HCT116 (cell line): ENCODE data around the gene KCNK16. TPM values are rescaled to one million over a fixed set of nuclear protein-coding genes. Genes with fewer than 3 reads are reported as not detected.

Experiments
- ATAC-seq: fragments of 200-7000 bp; cut with Tn5 transposase; 2 replicates; pipeline ENCODE4 v1.9.1; 2020; ENCODE audit warnings: mild to moderate bottlenecking, moderate library complexity
- Bru-seq: library from RNA; stranded (reverse); fragments of 400-500 nt; gene quantifications from one replicate; lab custom pipeline; 2021; lab: Mats Ljungman, UMichigan
- BruChase-seq, 2 experiments: library from RNA; stranded (reverse); fragments of 400-500 nt; gene quantifications; one replicate each; lab custom pipeline; 2021; lab: Mats Ljungman, UMichigan
- BruUV-seq: library from RNA; stranded (reverse); fragments of 400-500 nt; replicated peaks from 2 replicates; lab custom pipeline; 2021; lab: Mats Ljungman, UMichigan
- CTCF ChIA-PET: fragments of 300-600 bp; sonication (Branson Sonifier 250); formaldehyde crosslinking; loops from one replicate; lab custom pipeline; 2021; ENCODE audit warnings: antibody characterized with exemption; lab: Charles Lee
- POLR2A ChIA-PET: fragments of 300-600, 350-600 bp; sonication (Branson Sonifier 250); formaldehyde crosslinking; loops from one replicate; lab custom pipeline; 2021; ENCODE audit warnings: antibody characterized with exemption; lab: Charles Lee
- RAD21 ChIA-PET, 2 experiments: fragments of 300-600 bp; sonication (Branson Sonifier 250); formaldehyde crosslinking; loops; one replicate each; lab custom pipeline; 2023; ENCODE audit warnings: low total read pairs in 2 of 2; ENCODE audit not compliant: uncharacterized antibody in 2 of 2, unreplicated experiment in 2 of 2, low non-redundant PET in 1 of 2; lab: Charles Lee
- DNase-seq: peaks from one replicate; pipeline ENCODE4 v3.0.0-alpha.2; 2010; ENCODE audit warnings: low read depth, low spot score
- H2AFZ ChIP-seq: fragments of 200-600 bp; shearing (Covaris generic), sonication (generic); 2 replicates; pipeline ENCODE4 v1.6.1; 2017; ENCODE audit warnings: low read depth, mixed run types, mixed read lengths, antibody characterized with exemption, low read length; ENCODE audit not compliant: poor library complexity, severe bottlenecking
- H3K27ac ChIP-seq: 2 replicates; pipeline ENCODE4 v1.5.1; 2012; ENCODE audit warnings: low read depth, low read length
- H3K27me3 ChIP-seq: fragments of 200-600 bp; sonication (generic); 2 replicates; pipeline ENCODE4 v1.6.1; 2016; ENCODE audit warnings: mixed run types, low read length, mixed read lengths; ENCODE audit not compliant: insufficient read depth
- H3K36me3 ChIP-seq, 2 experiments: fragments of 200-500 bp in 1 of 2; fragments of 200-600 bp in 1 of 2; sonication (Bioruptor generic) in 1 of 2; sonication (generic) in 1 of 2; 2 replicates each; pipeline versions ENCODE4 v1.5.1 to v1.6.1; 2014 to 2016; ENCODE audit warnings: low read length in 2 of 2, inconsistent platforms in 1 of 2, mixed read lengths in 1 of 2, mixed run types in 1 of 2; ENCODE audit not compliant: insufficient read depth in 2 of 2, control insufficient read depth in 1 of 2
- H3K4me1 ChIP-seq, 2 experiments: fragments of 200-600 bp in 1 of 2; sonication (generic) in 1 of 2; 2 replicates each; pipeline versions ENCODE4 v1.5.1 to v1.6.1; 2012 to 2017; ENCODE audit warnings: low read length in 2 of 2, inconsistent platforms in 1 of 2, mild to moderate bottlenecking in 1 of 2, mixed read lengths in 1 of 2, mixed run types in 1 of 2, moderate library complexity in 1 of 2; ENCODE audit not compliant: insufficient read depth in 2 of 2, control insufficient read depth in 1 of 2
- H3K4me2 ChIP-seq: fragments of 200-600 bp; sonication (generic); 2 replicates; pipeline ENCODE4 v1.6.1; 2017; ENCODE audit warnings: mixed run types, low read length, mixed read lengths
- H3K4me3 ChIP-seq, 2 experiments: fragments of 200-600 bp in 1 of 2; sonication (generic) in 1 of 2; replicated peaks in 1 of 2; 2 replicates each; pipeline ENCODE4 v1.5.1; 2011 to 2016; ENCODE audit warnings: low read length in 2 of 2, control low read depth in 1 of 2, low read depth in 1 of 2, mild to moderate bottlenecking in 1 of 2, mixed read lengths in 1 of 2, mixed run types in 1 of 2
- H3K79me2 ChIP-seq: fragments of 200-600 bp; sonication (generic); 2 replicates; pipeline ENCODE4 v1.6.1; 2017; ENCODE audit warnings: mild to moderate bottlenecking, mixed run types, low read length, moderate library complexity, mixed read lengths; ENCODE audit not compliant: insufficient read depth
- H3K9ac ChIP-seq: fragments of 200-600 bp; sonication (generic); 2 replicates; pipeline ENCODE4 v1.6.1; 2016; ENCODE audit warnings: low read length, mixed read lengths
- H3K9me2 ChIP-seq: fragments of 200-600 bp; sonication (generic), shearing (Covaris generic); 2 replicates; pipeline ENCODE4 v1.6.1; 2017; ENCODE audit warnings: mixed run types, mild to moderate bottlenecking, moderate library complexity; ENCODE audit not compliant: insufficient read depth
- H3K9me3 ChIP-seq, 2 experiments: fragments of 200-500 bp in 1 of 2; fragments of 200-600 bp in 1 of 2; sonication (Bioruptor generic) in 1 of 2; sonication (generic) in 1 of 2; 2 replicates each; pipeline ENCODE4 v1.6.1; 2014 to 2017; ENCODE audit warnings: low read length in 2 of 2, mixed read lengths in 2 of 2, inconsistent platforms in 1 of 2, low read depth in 1 of 2, mild to moderate bottlenecking in 1 of 2, mixed run types in 1 of 2, moderate library complexity in 1 of 2; ENCODE audit not compliant: control insufficient read depth in 1 of 2, insufficient read depth in 1 of 2
- H4K20me1 ChIP-seq: fragments of 200-600 bp; sonication (generic), shearing (Covaris generic); 2 replicates; pipeline ENCODE4 v1.6.1; 2017; ENCODE audit warnings: mixed run types, mild to moderate bottlenecking, moderate library complexity; ENCODE audit not compliant: insufficient read depth
- CBX3 ChIP-seq: IDR thresholded peaks from 2 replicates; pipeline ENCODE4 v1.6.1; 2012; ENCODE audit warnings: low read depth
- EGR1 ChIP-seq: IDR thresholded peaks from 2 replicates; pipeline ENCODE4 v1.6.1; 2012; ENCODE audit warnings: low read depth
- EZH2 ChIP-seq: fragments of 200-600 bp; sonication (generic); IDR thresholded peaks from 2 replicates; pipeline ENCODE4 v1.6.1; 2017; ENCODE audit warnings: antibody characterized with exemption, mixed run types
- EZH2phosphoT487 ChIP-seq: fragments of 200-600 bp; IDR thresholded peaks from 2 replicates; pipeline ENCODE4 v1.6.1; 2018; ENCODE audit warnings: antibody characterized with exemption, borderline replicate concordance
- FOSL1 ChIP-seq: IDR thresholded peaks from 2 replicates; pipeline ENCODE4 v1.6.1; 2012; ENCODE audit warnings: low read depth
- JUND ChIP-seq: IDR thresholded peaks from 2 replicates; pipeline ENCODE4 v1.6.1; 2012
- POLR2A ChIP-seq: IDR thresholded peaks from 2 replicates; pipeline ENCODE4 v1.7.0; 2011; ENCODE audit warnings: borderline replicate concordance; ENCODE audit not compliant: insufficient read depth, insufficient read length; ENCODE audit errors: extremely low read depth
- RAD21 ChIP-seq: IDR thresholded peaks from 2 replicates; pipeline ENCODE4 v1.6.1; 2012; ENCODE audit warnings: low read depth, mild to moderate bottlenecking
- SIN3A ChIP-seq: IDR thresholded peaks from 2 replicates; pipeline ENCODE4 v1.6.1; 2012; ENCODE audit warnings: low read depth
- SP1 ChIP-seq: IDR thresholded peaks from 2 replicates; pipeline ENCODE4 v1.6.1; 2012; ENCODE audit warnings: low read depth
- TCF7L2 ChIP-seq: IDR thresholded peaks from 2 replicates; pipeline ENCODE4 v1.7.0; 2011; ENCODE audit warnings: borderline replicate concordance, inconsistent platforms; ENCODE audit not compliant: insufficient read depth, insufficient read length; ENCODE audit errors: extremely low read depth
- YY1 ChIP-seq: IDR thresholded peaks from 2 replicates; pipeline ENCODE4 v1.6.1; 2011; ENCODE audit warnings: low read length, low read depth, moderate library complexity, mild to moderate bottlenecking; ENCODE audit not compliant: insufficient replicate concordance; ENCODE audit errors: extremely low read depth
- intact Hi-C: fragments of 100-400 bp; cut with micrococcal nuclease; formaldehyde crosslinking; loops from 2 replicates; pipeline ENCODE4 v1.10.0; 2022
- long read RNA-seq: library from polyadenylated mRNA; unstranded; transcript quantifications from one replicate; pipeline ENCODE4 v2.0.0, GENCODE V29; 2021; ENCODE audit not compliant: unreplicated experiment
- polyA plus RNA-seq: library from polyadenylated mRNA; unstranded; fragments of >200 nt; gene quantifications from 2 replicates; pipeline ENCODE4 v1.2.1, GENCODE V29; 2012; ENCODE audit warnings: missing spikeins
- total RNA-seq: library from RNA; stranded (reverse); gene quantifications from one replicate; pipeline ENCODE4 v1.2.1, GENCODE V29; 2021; ENCODE audit not compliant: unreplicated experiment
- TF ChIP-seq, protein P1 (sequence below): IDR thresholded peaks from 2 replicates; pipeline ENCODE4 v1.6.1; 2011; ENCODE audit warnings: mild to moderate bottlenecking, low read length, moderate library complexity; ENCODE audit not compliant: insufficient replicate concordance; ENCODE audit errors: extremely low read depth
- TF ChIP-seq, protein P2 (sequence below): IDR thresholded peaks from 2 replicates; pipeline ENCODE4 v1.6.1; 2012

Gene KCNK16
- total RNA-seq: not detected
- not detected in 2 replicates for polyA plus RNA-seq
- not detected for Bru-seq, nascent RNA
- not detected for BruChase-seq, experiment 1, labeled RNA remaining after a 6-hour chase
- BruChase-seq, experiment 2, labeled RNA remaining after a 2-hour chase: not detected
- long read RNA-seq: 0 reads

DNA sequence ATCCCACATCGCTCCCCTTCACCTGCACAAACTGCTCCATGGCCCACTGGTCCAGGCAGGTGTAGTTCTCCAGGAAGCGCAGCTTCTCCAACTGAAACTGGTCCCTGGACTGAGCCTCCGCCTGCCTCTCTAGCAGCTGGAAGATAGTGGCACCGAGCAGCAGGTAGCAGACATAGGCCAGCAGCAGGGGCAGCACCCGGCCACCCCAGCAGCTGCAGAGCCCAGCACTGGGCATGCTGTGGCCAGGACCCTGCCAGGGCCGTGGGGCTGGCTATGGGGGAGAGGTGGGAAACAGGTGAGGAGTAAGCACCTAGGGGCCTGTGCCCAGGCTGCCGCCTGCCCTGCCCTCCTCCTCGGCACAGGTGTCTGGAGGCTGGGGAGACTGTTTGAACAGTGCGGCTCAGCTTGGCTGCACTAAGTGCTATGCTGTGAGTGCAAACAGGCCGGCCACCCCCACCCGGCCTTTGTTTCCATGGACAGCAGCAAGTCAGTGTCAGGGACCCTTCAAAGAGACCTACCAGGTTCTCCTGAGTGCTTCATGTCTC lies at the start of gene KCNK16:
KCNK16 (minus strand) TSS at position 397 of the 545 bp plus-strand sequence; CDS start at position 235, 162 bp downstream.
- no peak for DNase-seq
- no peak within 1 kb of the TSS for H3K27ac ChIP-seq
- intact Hi-C loops: no loop called here
- BruUV-seq: no TSS peak
- no peaks in the 10 kb centered on the region for H3K9me2 ChIP-seq
- H3K4me3 ChIP-seq: no peak within 1 kb of the TSS
- CTCF ChIA-PET: interaction anchor here (1.0 kb wide), 1 partner anchor 19 kb away, joined by 4 read pairs; no protein-coding TSS in a partner anchor
- H3K27me3 ChIP-seq: peaks cover 36% of the 10 kb centered on the region
- POLR2A ChIA-PET: no interaction called here
- no peaks in the 10 kb centered on the region for H3K36me3 ChIP-seq
- no peak within 1 kb of the TSS for H3K4me2 ChIP-seq
- H4K20me1 ChIP-seq: no peaks in the 10 kb centered on the region
- RAD21 ChIA-PET: no interaction called here
- no peaks in the 10 kb centered on the region for H3K9me3 ChIP-seq
- H3K9ac ChIP-seq: no peak within 1 kb of the TSS
- TF ChIP-seq SIN3A (no peak), POLR2A (no peak), JUND (no peak)
- H2AFZ ChIP-seq: no peak within 1 kb of the TSS
- ATAC-seq: no peak
- no peaks in the 10 kb centered on the region for H3K4me1 ChIP-seq
- no peaks in the 10 kb centered on the region for H3K79me2 ChIP-seq

DNA sequence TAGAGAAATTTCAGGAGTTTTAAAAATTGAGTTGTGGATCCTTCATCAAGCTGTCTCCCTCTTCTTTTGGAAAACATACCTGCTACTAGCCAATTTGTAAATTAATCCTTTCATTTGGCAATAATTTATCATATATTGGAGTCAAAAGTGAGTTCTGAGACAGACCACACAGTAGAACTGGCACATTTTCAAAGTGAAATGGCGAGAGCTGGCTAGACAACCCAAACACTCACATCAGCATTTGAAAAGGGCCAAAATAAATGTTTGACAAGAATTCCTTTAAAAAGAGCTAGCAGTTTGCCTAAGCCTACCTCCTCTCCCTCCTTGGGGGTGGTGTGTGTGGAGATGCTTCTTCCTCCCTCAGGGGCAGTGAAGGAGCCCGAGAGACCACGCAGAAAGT lies 47.9 kb upstream of the KCNK16 start:
- no peak overlapping the region for H3K9ac ChIP-seq
- no peaks in the 10 kb centered on the region for H3K36me3 ChIP-seq
- no peaks in the 10 kb centered on the region for H4K20me1 ChIP-seq
- no peak overlapping the region for H3K4me3 ChIP-seq
- CTCF ChIA-PET: interaction anchor here (0.9 to 1.2 kb wide), 2 partner anchors 8 kb away, joined by 3 to 5 read pairs; no protein-coding TSS in a partner anchor
- no peak overlapping the region for H3K4me2 ChIP-seq
- POLR2A ChIA-PET: no interaction called here
- TF ChIP-seq SP1 (no peak), TCF7L2 (no peak), EGR1 (no peak), CBX3 (no peak), FOSL1 (no peak), POLR2A (no peak), RAD21 (no peak), EZH2 (no peak), EZH2phosphoT487 (no peak), YY1 (no peak)
- TF ChIP-seq, protein P1, sequence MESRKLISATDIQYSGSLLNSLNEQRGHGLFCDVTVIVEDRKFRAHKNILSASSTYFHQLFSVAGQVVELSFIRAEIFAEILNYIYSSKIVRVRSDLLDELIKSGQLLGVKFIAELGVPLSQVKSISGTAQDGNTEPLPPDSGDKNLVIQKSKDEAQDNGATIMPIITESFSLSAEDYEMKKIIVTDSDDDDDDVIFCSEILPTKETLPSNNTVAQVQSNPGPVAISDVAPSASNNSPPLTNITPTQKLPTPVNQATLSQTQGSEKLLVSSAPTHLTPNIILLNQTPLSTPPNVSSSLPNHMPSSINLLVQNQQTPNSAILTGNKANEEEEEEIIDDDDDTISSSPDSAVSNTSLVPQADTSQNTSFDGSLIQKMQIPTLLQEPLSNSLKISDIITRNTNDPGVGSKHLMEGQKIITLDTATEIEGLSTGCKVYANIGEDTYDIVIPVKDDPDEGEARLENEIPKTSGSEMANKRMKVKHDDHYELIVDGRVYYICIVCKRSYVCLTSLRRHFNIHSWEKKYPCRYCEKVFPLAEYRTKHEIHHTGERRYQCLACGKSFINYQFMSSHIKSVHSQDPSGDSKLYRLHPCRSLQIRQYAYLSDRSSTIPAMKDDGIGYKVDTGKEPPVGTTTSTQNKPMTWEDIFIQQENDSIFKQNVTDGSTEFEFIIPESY: no peak
- TF ChIP-seq, protein P2, sequence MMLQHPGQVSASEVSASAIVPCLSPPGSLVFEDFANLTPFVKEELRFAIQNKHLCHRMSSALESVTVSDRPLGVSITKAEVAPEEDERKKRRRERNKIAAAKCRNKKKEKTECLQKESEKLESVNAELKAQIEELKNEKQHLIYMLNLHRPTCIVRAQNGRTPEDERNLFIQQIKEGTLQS: no peak
- H3K79me2 ChIP-seq: no peaks in the 10 kb centered on the region
- H3K27ac ChIP-seq: no peak overlapping the region
- H3K9me2 ChIP-seq: no peaks in the 10 kb centered on the region
- peaks cover 0 to 3% of the 10 kb centered on the region in 2 experiments; a peak in 2 of 4 replicates for H3K4me1 ChIP-seq
- DNase-seq (no peak), ATAC-seq (no peak)
- BruUV-seq: no TSS peak
- RAD21 ChIA-PET: no interaction called here
- peaks cover 30% of the 10 kb centered on the region for H3K27me3 ChIP-seq
- intact Hi-C loops: no loop called here
- H3K9me3 ChIP-seq: no peaks in the 10 kb centered on the region
- no peak overlapping the region for H2AFZ ChIP-seq
